GM19467 (cell line): ENCODE results near the gene FRZB.

Experiments used
- ATAC-seq: cut with Tn5 transposase; IDR thresholded peaks from one replicate; pipeline ENCODE4 v1.9.1; 2021; ENCODE audit warnings: mild to moderate bottlenecking, moderate library complexity; ENCODE audit not compliant: unreplicated experiment

Gene FRZB

GRCh38 chr2:182845794-182846417 lies 20.5 kb downstream of the FRZB start:
- ATAC-seq: no peak

- no peak for ATAC-seq
These were observed 30.0 kb downstream of the FRZB start for GRCh38 chr2:182836451-182836850.

GRCh38 chr2:182834293-182834692 lies 32.1 kb downstream of the FRZB start:
- no peak for ATAC-seq

DNA sequence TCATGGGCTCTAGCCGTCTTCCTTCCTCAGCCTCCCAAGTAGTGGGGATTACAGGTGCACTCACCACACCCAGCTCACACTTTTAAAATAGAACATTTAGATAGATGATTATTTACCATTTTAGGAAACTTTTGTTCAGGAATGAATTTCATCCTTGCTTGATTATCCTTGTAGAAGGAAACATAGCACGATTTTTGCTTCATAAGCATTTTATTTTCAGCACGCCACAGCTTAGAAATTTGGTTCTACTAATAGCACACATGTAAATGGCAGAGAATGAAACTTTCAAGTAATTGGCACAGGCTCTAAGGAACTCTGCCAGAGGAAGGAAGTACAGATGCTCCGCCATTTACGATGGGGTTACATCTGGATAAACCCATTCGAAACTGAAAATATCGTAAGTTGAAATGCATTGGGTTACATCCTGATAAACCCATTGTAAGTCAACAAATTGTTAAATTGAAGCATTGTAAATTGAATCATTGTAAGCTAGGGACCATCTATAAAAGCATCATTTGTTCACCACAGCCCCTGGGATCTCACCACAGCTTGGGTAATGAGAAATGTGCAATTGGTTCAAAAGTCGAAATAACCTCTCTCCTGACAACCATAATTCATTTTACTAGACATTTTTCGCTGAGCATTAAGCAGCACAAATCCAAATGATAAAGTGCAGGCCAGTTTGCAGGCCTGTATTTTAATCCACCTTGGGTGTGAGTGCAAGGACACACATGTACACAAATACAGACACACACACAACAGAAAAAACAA lies 33.2 kb downstream of the FRZB start:
- no peak for ATAC-seq

DNA sequence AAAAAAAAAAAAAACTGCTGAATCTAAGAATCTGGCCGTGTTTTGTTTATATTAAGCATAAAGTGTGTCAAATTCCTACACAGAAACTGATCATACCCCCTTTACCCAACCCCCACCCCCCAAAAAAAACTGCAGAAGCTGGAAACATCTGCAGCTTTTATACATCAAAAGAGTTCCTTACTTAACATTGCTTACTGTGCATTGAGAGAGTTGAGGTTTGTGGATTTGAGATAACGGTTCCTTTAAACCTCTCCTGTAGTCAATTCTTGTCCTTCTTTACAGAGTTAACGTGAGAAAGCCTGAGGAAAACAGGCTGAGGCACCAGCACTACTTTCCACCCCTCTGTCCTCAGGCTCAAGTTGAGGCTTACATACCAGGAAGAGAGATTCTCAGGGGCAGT lies 34.5 kb downstream of the FRZB start:
- no peak for ATAC-seq

DNA sequence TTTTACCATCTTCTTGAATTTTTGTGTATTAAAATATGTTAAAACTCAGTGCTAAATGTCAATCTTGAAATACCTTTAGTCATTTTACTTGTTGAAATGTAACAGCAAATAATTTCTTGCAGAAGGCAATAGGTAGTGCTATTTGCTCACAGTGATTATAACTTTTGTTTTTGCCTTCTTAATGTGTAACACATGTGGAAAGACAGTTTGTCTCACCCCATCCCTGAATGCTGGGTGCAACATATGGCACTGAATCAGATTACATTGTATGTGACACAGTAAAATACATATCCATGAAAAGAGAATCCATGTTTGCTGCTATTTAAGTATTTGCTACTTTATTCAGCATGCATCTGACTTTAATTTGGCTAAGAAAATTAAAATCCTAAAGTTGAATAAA lies 35.3 kb downstream of the FRZB start:
- no peak for ATAC-seq

DNA sequence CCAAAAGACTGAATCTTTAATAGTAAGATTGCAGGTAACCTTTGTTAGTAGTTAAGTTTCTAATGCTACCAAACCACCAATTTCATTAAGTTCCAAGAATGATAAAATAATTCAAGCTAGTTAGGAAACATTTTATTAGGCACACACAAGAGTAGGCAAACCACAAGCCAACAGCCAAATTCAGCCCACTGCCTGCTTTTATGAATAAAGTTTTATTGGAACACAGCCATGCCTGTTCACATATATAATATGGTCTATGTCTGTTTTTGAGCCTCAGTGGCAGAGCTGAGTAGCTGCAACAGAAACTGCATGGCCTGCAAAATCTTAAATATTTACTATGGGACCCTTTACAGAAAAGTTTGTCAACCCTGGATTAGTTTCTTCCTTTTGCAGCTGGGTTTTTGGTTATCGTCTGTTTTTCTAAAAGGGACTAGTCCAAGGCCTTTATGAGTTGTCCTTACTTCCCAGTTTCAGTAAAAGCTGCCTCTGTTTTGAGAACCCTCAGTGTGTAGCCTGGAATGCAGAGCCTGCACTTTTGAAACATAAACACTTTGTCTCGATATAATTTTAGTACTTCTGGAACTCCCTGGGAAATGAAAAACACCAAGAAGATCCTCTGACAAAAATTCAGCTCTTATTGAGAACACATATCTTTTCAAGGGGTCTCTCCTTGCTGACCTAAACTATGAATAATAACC lies 39.1 kb downstream of the FRZB start:
- no peak for ATAC-seq

- no peak for ATAC-seq
These were observed 39.9 kb downstream of the FRZB start for GRCh38 chr2:182826496-182826895.

DNA sequence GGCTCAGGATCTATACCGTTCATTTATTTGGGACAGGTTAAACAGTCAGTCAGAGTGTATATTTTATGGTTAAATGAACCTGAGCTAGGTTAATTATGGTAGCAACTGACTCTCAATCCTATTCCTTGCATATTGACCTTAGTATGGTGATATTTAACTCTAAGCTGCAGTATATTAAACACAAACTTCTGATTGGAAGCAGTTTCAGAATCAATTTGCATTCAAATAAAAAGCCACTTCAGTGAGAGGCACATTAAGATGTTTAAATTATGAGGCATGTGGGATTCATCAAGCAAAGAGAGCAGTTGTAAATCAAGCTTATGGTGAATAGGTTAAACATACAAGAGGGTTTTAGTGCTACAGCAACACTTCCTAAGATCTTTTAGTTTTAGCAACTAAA lies 40.4 kb downstream of the FRZB start:
- no peak for ATAC-seq

DNA sequence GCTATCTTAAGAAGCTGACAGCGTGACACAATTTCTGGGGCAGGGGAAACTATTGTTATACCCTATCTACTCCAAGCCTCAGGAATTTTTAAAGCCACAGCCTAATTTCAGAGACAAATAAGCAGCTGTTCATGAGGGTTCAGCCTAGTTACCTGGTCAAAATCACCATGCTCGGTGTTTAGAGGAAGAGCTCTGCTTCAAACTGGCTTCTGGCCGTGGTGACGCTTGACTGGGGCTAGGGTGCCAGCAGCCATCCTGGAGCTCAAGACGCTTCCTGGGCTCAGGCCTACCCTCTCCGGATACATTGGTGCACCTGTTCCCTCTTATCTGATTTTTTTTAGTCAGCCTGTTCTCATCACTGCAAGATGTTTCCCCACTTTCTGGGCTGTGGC lies 41.7 kb downstream of the FRZB start:
- no peak for ATAC-seq

GRCh38 chr2:182824056-182824766 lies 42.2 kb downstream of the FRZB start:
- no peak for ATAC-seq

DNA sequence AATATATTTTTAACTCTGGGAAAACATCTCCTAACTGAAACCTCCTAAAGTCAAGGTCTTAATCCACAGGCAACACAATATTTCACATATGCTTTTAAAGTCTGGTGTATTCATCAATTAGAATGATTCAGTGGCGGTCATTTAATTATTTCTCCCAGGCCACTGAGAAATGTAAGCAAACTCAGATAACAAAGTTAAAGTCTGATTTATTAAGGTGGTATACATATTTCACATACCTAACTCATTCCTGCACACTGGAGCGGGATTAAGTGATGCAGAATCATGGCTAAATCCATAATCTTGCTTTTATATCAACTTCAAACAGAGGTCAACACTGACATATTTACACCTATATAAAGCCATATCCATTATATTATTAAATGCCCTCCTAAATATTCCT lies 43.7 kb downstream of the FRZB start:
- ATAC-seq: no peak

DNA sequence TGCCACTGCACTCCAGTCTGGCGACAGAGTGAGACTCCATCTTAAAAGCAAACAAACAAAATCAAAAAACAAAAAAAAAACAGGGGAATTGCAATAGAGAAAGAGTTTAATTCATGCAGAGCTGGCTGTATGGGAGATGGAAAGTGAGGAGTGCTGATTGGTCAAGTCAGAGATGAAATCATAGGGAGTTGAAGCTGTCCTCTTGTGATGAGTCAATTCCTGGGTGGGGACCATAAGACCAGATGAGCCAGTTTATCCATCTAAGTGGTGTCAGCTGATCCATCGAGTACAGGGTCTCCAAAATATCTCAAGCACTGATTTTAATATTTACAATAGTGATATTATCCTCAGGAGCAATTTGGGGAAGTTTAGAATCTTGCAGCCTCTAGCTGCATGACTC lies 45.3 kb downstream of the FRZB start:
- ATAC-seq: no peak

- no peak for ATAC-seq
These were observed 47.0 kb downstream of the FRZB start for GRCh38 chr2:182819412-182819811.

DNA sequence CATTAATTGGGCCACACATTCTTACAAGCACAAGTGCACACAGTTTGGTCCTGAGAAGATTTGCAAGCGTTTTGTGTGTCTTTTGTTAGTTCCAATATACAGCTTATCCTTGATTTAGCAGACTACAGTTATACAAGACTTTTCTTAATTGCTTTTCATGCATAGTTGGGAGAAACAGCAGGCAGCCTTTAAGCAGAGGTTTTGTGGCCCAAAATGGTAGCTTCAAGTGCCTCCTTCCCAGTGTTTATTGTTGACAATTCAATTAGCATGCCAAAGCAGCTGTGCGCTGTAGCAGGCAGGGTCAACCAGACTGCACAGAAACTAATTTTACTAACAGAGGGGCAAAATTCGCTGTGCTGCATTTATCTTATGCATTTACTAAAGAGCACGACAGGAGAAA lies 47.5 kb downstream of the FRZB start:
- no peak for ATAC-seq

DNA sequence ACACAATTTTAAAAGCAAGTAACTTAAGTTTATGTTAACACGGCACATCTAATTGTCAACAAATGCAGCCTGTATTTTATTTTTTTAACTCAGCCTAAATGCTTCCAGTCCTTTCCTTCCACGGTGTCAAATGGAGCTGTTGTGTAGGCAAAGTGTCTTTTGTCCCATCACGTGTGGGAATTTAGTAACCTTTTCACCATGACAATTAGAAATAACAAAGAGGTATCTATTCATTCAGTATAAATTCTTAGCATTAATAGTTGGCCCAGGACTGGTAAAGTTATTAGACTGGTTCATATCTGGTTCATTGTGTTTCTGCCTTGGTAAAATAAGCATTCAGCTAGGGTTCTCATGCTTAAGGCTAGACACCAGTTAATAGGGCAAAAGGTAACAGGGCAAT lies 47.9 kb downstream of the FRZB start:
- no peak for ATAC-seq

DNA sequence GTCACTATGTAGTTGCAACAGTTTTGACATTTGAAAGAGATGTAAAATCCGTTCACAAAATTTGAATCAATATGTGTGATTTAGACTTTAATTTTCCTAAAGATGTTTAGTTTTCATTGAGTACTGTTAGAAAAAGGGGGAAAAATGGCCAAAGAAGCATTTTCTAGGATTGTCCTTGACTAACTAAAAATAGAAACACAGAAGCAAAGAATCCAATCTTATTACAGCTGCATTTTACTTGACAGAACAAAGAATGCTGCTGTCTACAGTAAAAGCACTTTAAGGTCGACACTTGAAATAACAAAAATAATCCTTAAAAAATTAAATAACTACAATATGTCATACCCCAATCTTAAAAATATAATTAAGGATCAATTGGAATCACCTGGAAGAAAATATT lies 48.9 kb downstream of the FRZB start:
- no peak for ATAC-seq

- ATAC-seq: no peak
These were observed 49.6 kb downstream of the FRZB start for GRCh38 chr2:182816866-182817265.

DNA sequence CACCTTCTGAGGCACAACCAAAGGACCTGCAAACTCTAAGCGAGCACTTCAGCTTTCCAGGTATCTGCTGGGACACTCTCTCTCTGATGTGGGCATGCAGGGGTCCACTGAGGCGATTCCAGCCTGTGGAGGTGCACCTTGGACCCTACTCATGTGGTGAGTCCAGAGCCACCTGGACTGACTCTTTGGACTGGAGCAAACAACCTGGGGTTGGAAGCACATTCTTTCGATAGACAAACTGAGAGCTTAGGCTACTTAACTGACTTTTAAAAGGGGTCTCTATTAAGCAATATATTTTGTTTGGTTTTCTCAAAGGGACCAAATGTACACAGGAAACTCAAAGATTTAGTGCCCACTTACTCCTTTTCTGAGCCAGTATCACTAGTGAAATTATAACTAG lies 51.6 kb downstream of the FRZB start:
- no peak for ATAC-seq

GRCh38 chr2:182814380-182814779 lies 52.1 kb downstream of the FRZB start:
- no peak for ATAC-seq

GRCh38 chr2:182810087-182810486 lies 56.4 kb downstream of the FRZB start:
- no peak for ATAC-seq

- no peak for ATAC-seq
These were observed 59.1 kb downstream of the FRZB start for GRCh38 chr2:182807319-182807718.
